Measurements from ENCODE around the gene CSNK2B. TPM values are rescaled to one million over a fixed set of nuclear protein-coding genes. Genes with fewer than 3 reads are reported as not detected.

CSNK2B gene
- total RNA-seq, 1 donor from 2014 or later = 302 TPM

Other genes starting within 250 kb of the CSNK2B start
- gene MICB, start 167.9 kb upstream of the CSNK2B start, total RNA-seq = 36.1 and 37.5 TPM in 2 replicates
- gene MCCD1, start 137.1 kb upstream of the CSNK2B start, total RNA-seq = not detected in 2 replicates
- gene DDX39B, start 124.1 kb upstream of the CSNK2B start, total RNA-seq = 628 and 637 TPM in 2 replicates
- 1.2 and 1.4 TPM in 2 replicates for gene ATP6V1G2, start 119.5 kb upstream of the CSNK2B start, total RNA-seq
- gene NFKBIL1, start 118.5 kb upstream of the CSNK2B start, total RNA-seq = 18.2 and 18.9 TPM in 2 replicates
- gene LTA, start 93.8 kb upstream of the CSNK2B start, total RNA-seq = 1,021 and 1,078 TPM in 2 replicates
- 427 and 430 TPM in 2 replicates for gene TNF, start 90.5 kb upstream of the CSNK2B start, total RNA-seq
- 270 and 277 TPM in 2 replicates for gene LTB, start 83.7 kb upstream of the CSNK2B start, total RNA-seq
- 63.0 and 66.6 TPM in 2 replicates for gene LST1, start 79.8 kb upstream of the CSNK2B start, total RNA-seq
- gene NCR3, start 73.1 kb upstream of the CSNK2B start, total RNA-seq = 19.1 and 20.3 TPM in 2 replicates
- 55.5 and 61.5 TPM in 2 replicates for gene AIF1, start 50.8 kb upstream of the CSNK2B start, total RNA-seq
- 281 and 283 TPM in 2 replicates for gene PRRC2A, start 45.4 kb upstream of the CSNK2B start, total RNA-seq
- 319 and 323 TPM in 2 replicates for gene BAG6, start 13.4 kb upstream of the CSNK2B start, total RNA-seq
- 1.8 and 3.7 TPM in 2 replicates for gene APOM, start 10.2 kb upstream of the CSNK2B start, total RNA-seq
- 18.1 and 19.1 TPM in 2 replicates for gene C6orf47, start 5.3 kb upstream of the CSNK2B start, total RNA-seq
- 34.8 and 37.2 TPM in 2 replicates for gene GPANK1, start 1.1 kb upstream of the CSNK2B start, total RNA-seq
- 29.5 and 35.1 TPM in 2 replicates for gene LY6G5B, start 3.9 kb downstream of the CSNK2B start, total RNA-seq
- gene LY6G5C, start 15.0 kb downstream of the CSNK2B start, total RNA-seq = 4.7 and 4.9 TPM in 2 replicates
- gene ABHD16A, start 37.2 kb downstream of the CSNK2B start, total RNA-seq = 45.7 and 46.5 TPM in 2 replicates
- not detected in 2 replicates for gene LY6G6F, start 40.8 kb downstream of the CSNK2B start, total RNA-seq
- not detected in 2 replicates for gene LY6G6D, start 49.3 kb downstream of the CSNK2B start, total RNA-seq
- gene LY6G6C, start 55.7 kb downstream of the CSNK2B start, total RNA-seq = not detected in 2 replicates
- gene MPIG6B, start 57.3 kb downstream of the CSNK2B start, total RNA-seq = not detected in 2 replicates
- gene DDAH2, start 63.2 kb downstream of the CSNK2B start, total RNA-seq = 4.9 and 5.7 TPM in 2 replicates
- gene CLIC1, start 70.5 kb downstream of the CSNK2B start, total RNA-seq = 398 and 399 TPM in 2 replicates
- gene MSH5, start 73.9 kb downstream of the CSNK2B start, total RNA-seq = 80.5 and 83.4 TPM in 2 replicates
- 16.7 and 17.0 TPM in 2 replicates for gene SAPCD1, start 96.6 kb downstream of the CSNK2B start, total RNA-seq
- gene VWA7, start 111.2 kb downstream of the CSNK2B start, total RNA-seq = 2.9 and 5.0 TPM in 2 replicates
- gene VARS1, start 129.7 kb downstream of the CSNK2B start, total RNA-seq = 150 and 161 TPM in 2 replicates
- 136 and 137 TPM in 2 replicates for gene LSM2, start 140.9 kb downstream of the CSNK2B start, total RNA-seq
- gene HSPA1L, start 149.2 kb downstream of the CSNK2B start, total RNA-seq = 2.2 and 2.9 TPM in 2 replicates
- 173 and 175 TPM in 2 replicates for gene HSPA1A, start 149.5 kb downstream of the CSNK2B start, total RNA-seq
- 152 and 155 TPM in 2 replicates for gene HSPA1B, start 161.7 kb downstream of the CSNK2B start, total RNA-seq
- 22.1 and 24.3 TPM in 2 replicates for gene NEU1, start 196.7 kb downstream of the CSNK2B start, total RNA-seq
- 0.12 TPM in 1 of 2 replicates, not detected in the other for gene SLC44A4, start 212.9 kb downstream of the CSNK2B start, total RNA-seq
- gene EHMT2, start 231.6 kb downstream of the CSNK2B start, total RNA-seq = 75.9 and 80.4 TPM in 2 replicates
- gene ZBTB12, start 236.0 kb downstream of the CSNK2B start, total RNA-seq = 4.6 and 5.1 TPM in 2 replicates

Data from activated T-helper 1 cell treated with anti-CD3 and anti-CD28 coated beads, Interleukin-12 subunit alpha, Interleukin-12 subunit beta, Interleukin-2, Interleukin-4 antibody, amounts not matched to agents 30 ng/mL and 10 ng/mL and 1 ng/mL, durations not matched to agents 14 hours and 24 hours and 36 hours (primary cell).